MCF 10A (cell line): ENCODE measurements around the gene GNLY. TPM values are rescaled to one million over a fixed set of nuclear protein-coding genes. Genes with fewer than 3 reads are reported as not detected.

Experiments
- BruUV-seq: library from RNA; stranded (reverse); fragments of 400-500 nt; replicated peaks from 2 replicates; lab custom pipeline; 2021; lab: Mats Ljungman, UMichigan
- CTCF ChIA-PET: fragments of 300-600 bp; sonication (Branson Sonifier 250); formaldehyde crosslinking; extraction: SDS; loops from one replicate; lab custom pipeline; 2021; ENCODE audit warnings: antibody characterized with exemption, inconsistent platforms; lab: Yijun Ruan, JAX
- POLR2A ChIA-PET: fragments of 300-600, 350-650 bp; sonication (Branson Sonifier 250); formaldehyde crosslinking; extraction: SDS; loops from one replicate; lab custom pipeline; 2020; ENCODE audit warnings: antibody characterized with exemption, inconsistent platforms; lab: Yijun Ruan, JAX
- DNase-seq: peaks from one replicate; pipeline ENCODE4 v3.0.0-alpha.2; 2018; ENCODE audit not compliant: unreplicated experiment
- H3K27ac Mint-ChIP-seq: one replicate; pipeline ENCODE4 v1.8.0; 2022; ENCODE audit warnings: mild to moderate bottlenecking, low read depth, mixed read lengths; ENCODE audit not compliant: unreplicated experiment
- H3K27me3 Mint-ChIP-seq: one replicate; pipeline ENCODE4 v1.8.0; 2022; ENCODE audit warnings: mixed read lengths; ENCODE audit not compliant: insufficient read depth, unreplicated experiment
- H3K36me3 Mint-ChIP-seq: one replicate; pipeline ENCODE4 v1.8.0; 2022; ENCODE audit warnings: mild to moderate bottlenecking, moderate library complexity, mixed read lengths; ENCODE audit not compliant: insufficient read depth, unreplicated experiment
- H3K4me1 Mint-ChIP-seq: one replicate; pipeline ENCODE4 v1.8.0; 2022; ENCODE audit warnings: mixed read lengths; ENCODE audit not compliant: insufficient read depth, unreplicated experiment
- H3K4me3 Mint-ChIP-seq: one replicate; pipeline ENCODE4 v1.8.0; 2022; ENCODE audit warnings: mild to moderate bottlenecking, moderate library complexity, mixed read lengths; ENCODE audit not compliant: unreplicated experiment
- H3K9me3 Mint-ChIP-seq: one replicate; pipeline ENCODE4 v1.8.0; 2022; ENCODE audit warnings: mixed read lengths; ENCODE audit not compliant: unreplicated experiment
- intact Hi-C: fragments of 100-400 bp; cut with micrococcal nuclease; formaldehyde crosslinking; loops from 2 replicates; pipeline ENCODE4 v1.14.1; 2022
- total RNA-seq: library from RNA; stranded (reverse); gene quantifications from 2 replicates; pipeline ENCODE4 v1.2.3, GENCODE V29; 2022
- TF ChIP-seq, protein P1 (sequence below): fragments of 200-600 bp; IDR thresholded peaks from one replicate; pipeline ENCODE4 v1.8.0; 2022; ENCODE audit warnings: antibody characterized with exemption, mild to moderate bottlenecking; ENCODE audit not compliant: unreplicated experiment

Gene GNLY
- total RNA-seq, 1 experiment from 2014 or later = not detected

DNA sequence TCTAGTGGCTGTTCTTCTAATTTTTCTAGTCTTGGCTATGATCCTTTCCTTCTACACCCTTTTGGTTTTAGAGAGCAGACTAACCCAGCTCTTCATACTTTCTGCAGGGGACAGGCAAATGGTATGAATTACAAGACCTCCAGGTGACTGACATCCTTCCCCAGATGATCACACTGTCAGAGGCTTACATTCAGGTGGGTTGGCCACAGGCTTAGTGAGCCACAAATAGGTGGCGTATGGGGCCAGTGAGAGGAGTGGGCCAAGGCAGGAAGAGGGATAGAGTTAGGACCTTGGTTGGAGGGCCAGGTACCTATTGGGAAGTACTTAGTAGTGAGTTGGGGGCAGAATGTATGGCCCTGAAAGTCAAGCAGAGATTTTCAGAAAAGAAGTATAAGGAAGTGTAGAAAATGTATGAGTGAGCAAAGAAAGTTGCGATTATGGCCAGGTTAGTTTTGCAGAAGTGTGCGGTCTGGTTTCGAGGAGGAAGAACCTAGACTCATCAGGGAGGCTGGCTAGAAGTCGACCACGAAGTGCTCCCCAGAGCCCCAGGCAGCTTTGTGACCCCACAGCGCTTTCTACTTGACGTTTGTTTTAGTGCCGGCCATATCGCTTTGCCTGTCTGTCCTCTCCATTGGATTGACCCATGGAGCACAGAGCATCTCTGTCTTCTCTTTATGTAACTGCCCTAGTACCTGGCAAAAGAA is 46.2 kb upstream of the GNLY start:
- BruUV-seq = no TSS peak
- Mint-ChIP-seq H3K4me3 (no peak overlapping the region), H3K4me1 (peaks cover 10% of the 10 kb centered on the region), H3K9me3 (no peaks in the 10 kb centered on the region), H3K27ac (peak overlapping the region; percentile 18), H3K36me3 (peaks cover 97% of the 10 kb centered on the region), H3K27me3 (no peaks in the 10 kb centered on the region)
- ChIA-PET CTCF (interaction anchor here (0.7 to 7.2 kb wide), 8 partner anchors 11 to 428 kb away, joined by 3 to 52 read pairs (median 3); no protein-coding TSS in a partner anchor), POLR2A (no interaction called here)
- intact Hi-C loops = loop anchor here (1.0 kb wide), 1 partner anchor 59 kb away; no protein-coding TSS in a partner anchor
- no peak for DNase-seq
- TF ChIP-seq, protein P1, sequence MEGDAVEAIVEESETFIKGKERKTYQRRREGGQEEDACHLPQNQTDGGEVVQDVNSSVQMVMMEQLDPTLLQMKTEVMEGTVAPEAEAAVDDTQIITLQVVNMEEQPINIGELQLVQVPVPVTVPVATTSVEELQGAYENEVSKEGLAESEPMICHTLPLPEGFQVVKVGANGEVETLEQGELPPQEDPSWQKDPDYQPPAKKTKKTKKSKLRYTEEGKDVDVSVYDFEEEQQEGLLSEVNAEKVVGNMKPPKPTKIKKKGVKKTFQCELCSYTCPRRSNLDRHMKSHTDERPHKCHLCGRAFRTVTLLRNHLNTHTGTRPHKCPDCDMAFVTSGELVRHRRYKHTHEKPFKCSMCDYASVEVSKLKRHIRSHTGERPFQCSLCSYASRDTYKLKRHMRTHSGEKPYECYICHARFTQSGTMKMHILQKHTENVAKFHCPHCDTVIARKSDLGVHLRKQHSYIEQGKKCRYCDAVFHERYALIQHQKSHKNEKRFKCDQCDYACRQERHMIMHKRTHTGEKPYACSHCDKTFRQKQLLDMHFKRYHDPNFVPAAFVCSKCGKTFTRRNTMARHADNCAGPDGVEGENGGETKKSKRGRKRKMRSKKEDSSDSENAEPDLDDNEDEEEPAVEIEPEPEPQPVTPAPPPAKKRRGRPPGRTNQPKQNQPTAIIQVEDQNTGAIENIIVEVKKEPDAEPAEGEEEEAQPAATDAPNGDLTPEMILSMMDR = no peak

DNA sequence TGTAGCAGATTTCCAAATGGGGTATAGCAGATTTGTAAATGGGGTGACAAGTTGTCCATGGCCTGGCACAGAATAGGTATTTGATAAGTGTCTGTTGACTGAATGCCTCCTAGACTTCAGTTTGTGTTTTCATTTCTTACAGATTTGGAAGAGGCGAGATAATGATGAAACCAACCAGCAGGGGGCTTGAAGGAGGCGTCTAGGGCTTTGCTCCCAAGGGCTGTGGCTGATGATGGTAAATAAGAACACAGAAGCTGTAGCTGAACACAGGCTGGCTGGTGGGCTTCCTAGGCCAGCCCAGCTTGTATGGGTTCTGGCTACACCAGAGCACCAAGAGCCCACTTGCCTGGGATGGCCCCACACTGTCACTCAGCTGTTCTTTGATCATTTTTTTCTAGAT is 45.5 kb upstream of the GNLY start:
- intact Hi-C loops = loop anchor here (1.0 kb wide), 1 partner anchor 59 kb away; no protein-coding TSS in a partner anchor
- Mint-ChIP-seq H3K36me3 (peaks cover 97% of the 10 kb centered on the region), H3K9me3 (no peaks in the 10 kb centered on the region), H3K27me3 (no peaks in the 10 kb centered on the region), H3K4me3 (no peak overlapping the region), H3K27ac (peak overlapping the region; percentile 18), H3K4me1 (peaks cover 10% of the 10 kb centered on the region)
- peak; percentile 69 for DNase-seq
- TF ChIP-seq, protein P1 = peak; percentile 20
- CTCF ChIA-PET = interaction anchor here (0.6 to 7.2 kb wide), 11 partner anchors 11 to 179 kb away, joined by 3 to 52 read pairs (median 3); no protein-coding TSS in a partner anchor
- BruUV-seq = no TSS peak
- POLR2A ChIA-PET = no interaction called here

DNA sequence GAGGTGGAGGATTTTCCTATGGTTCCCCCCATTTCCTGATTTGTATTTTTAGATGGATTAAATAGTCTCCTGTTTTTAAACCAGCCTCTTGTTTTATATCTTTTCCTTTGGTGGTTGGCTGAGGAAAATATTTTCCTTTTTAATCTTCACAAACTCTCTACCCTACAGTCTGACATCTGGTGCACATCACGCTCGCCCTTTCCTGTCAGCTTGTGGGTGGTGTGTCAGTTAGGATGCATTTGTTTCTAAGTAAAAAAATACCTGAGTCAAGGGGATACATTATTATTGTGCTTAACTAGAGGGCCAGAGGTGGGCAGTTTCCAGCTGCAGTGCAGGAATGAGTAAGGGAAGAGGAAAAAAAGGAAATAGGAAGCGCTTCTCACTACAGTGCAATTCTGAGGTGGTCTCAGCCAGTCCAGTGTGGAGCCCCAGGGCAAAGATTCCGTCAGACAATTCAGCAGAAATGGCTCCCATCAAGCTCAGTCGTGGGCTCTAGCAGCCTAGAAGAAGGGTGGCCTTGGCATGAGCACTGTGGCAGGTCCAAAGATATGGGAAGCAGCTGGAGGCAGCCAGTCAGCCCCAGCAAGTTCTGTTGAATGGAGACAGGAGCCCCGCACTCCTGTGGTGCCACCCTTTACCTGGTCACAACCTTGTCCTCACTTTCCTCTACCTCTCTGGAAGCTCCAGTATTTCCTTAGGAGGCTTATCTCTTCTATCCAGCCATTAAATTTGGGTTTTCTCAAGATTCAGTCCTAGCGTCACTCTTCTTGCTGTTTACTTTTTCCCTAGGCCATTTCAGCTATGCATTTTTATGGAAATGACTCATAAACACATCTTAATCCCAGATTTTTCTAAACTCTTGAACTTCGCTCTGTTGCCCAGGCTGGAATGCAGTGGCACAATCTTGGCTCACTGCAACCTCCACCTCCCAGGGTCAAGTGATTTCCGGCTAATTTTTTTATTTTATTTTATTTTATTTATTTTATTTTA is 44.7 kb upstream of the GNLY start:
- TF ChIP-seq, protein P1 = no peak
- POLR2A ChIA-PET = interaction anchor here (0.6 to 0.8 kb wide), 2 partner anchors 21 to 165 kb away, joined by 3 to 5 read pairs; no protein-coding TSS in a partner anchor
- intact Hi-C loops = no loop called here
- DNase-seq = peak; percentile 65
- no peak overlapping the region for H3K4me3 Mint-ChIP-seq
- H3K36me3 Mint-ChIP-seq = peaks cover 97% of the 10 kb centered on the region
- no TSS peak for BruUV-seq
- H3K9me3 Mint-ChIP-seq = no peaks in the 10 kb centered on the region
- H3K4me1 Mint-ChIP-seq = peaks cover 10% of the 10 kb centered on the region
- H3K27ac Mint-ChIP-seq = peak overlapping the region; percentile 49
- CTCF ChIA-PET = interaction anchor here (0.6 to 7.2 kb wide), 13 partner anchors 9 to 166 kb away, joined by 3 to 52 read pairs (median 3); no protein-coding TSS in a partner anchor
- H3K27me3 Mint-ChIP-seq = no peaks in the 10 kb centered on the region
